Mucosa of descending colon (tissue), 3 donors: ENCODE results near the gene ADAMTS13. TPM values are rescaled to one million over a fixed set of nuclear protein-coding genes. Genes with fewer than 3 reads are reported as not detected.
A peak's percentile ranks its signal among the peaks of the same experiment; 100 is the strongest.

Experiments
- ATAC-seq: fragments of 200-7000 bp; cut with Tn5 transposase; one replicate; pipeline ENCODE4 v1.9.1; 2020; ENCODE audit warnings: mild to moderate bottlenecking, moderate library complexity
- DNase-seq, 3 donors: peaks; one replicate each; pipeline ENCODE4 v3.0.0-alpha.2; 2020
- H3K36me3 ChIP-seq: fragments of 200-600 bp; one replicate; pipeline ENCODE4 v1.8.0; 2021; ENCODE audit warnings: low read depth, mild to moderate bottlenecking
- H3K4me1 ChIP-seq: fragments of 200-600 bp; one replicate; pipeline ENCODE4 v1.8.0; 2021; ENCODE audit warnings: low read depth, mild to moderate bottlenecking
- H3K4me3 ChIP-seq: fragments of 200-600 bp; one replicate; pipeline ENCODE4 v1.8.0; 2021; ENCODE audit warnings: mild to moderate bottlenecking
- H3K9me3 ChIP-seq: fragments of 200-600 bp; one replicate; pipeline ENCODE4 v1.8.0; 2021; ENCODE audit warnings: mild to moderate bottlenecking
- CTCF ChIP-seq: fragments of 200-600 bp; IDR thresholded peaks from one replicate; pipeline ENCODE4 v1.8.0; 2022; ENCODE audit warnings: antibody characterized with exemption, mild to moderate bottlenecking
- intact Hi-C, 2 donors: fragments of 100-400 bp; cut with DNase I in 1 of 2; cut with micrococcal nuclease in 1 of 2; formaldehyde crosslinking; loops; one replicate each; pipeline versions ENCODE4 v1.11.0 to v1.11.1; 2022; cut with DNase I, micrococcal nuclease
- total RNA-seq, 3 donors: library from RNA; stranded (reverse); fragmentation: NEBNext Ultra II Directional in 2 of 3; extraction: Animal tissue kit (Norgen Biotek cat#: 25700) in 2 of 3; gene quantifications; one replicate each; pipeline versions ENCODE4 v1.2.1 to v1.2.4, GENCODE V29; 2021 to 2023
- donor health status: DM: no; HTN: no; CAD: no; lungs with moderate emphysema.
- donor health status: DM: no; HTN: no; CAD: no.
- donor health status: DM: no; HTN: yes; CAD: no.

The ADAMTS13 gene
- total RNA-seq, 3 donors from 2014 or later = 3.3 to 5.0 (median 3.6) TPM

GRCh38 chr9:133468374-133468773 is 46.2 kb downstream of the ADAMTS13 start:
- H3K4me1 ChIP-seq = peaks cover 22% of the 10 kb centered on the region
- intact Hi-C loops = no loop called here
- no peaks in the 10 kb centered on the region for H3K9me3 ChIP-seq
- DNase-seq (no peak), ATAC-seq (no peak)
- H3K4me3 ChIP-seq = no peak overlapping the region
- no peaks in the 10 kb centered on the region for H3K36me3 ChIP-seq
- TF ChIP-seq CTCF = no peak

GRCh38 chr9:133468777-133469421 is 46.7 kb downstream of the ADAMTS13 start:
- no peak overlapping the region for H3K4me3 ChIP-seq
- DNase-seq (peak in 2 of 3 donors; percentile 30 to 50), ATAC-seq (no peak)
- no peaks in the 10 kb centered on the region for H3K9me3 ChIP-seq
- no peak for TF ChIP-seq CTCF
- no peaks in the 10 kb centered on the region for H3K36me3 ChIP-seq
- peaks cover 22% of the 10 kb centered on the region for H3K4me1 ChIP-seq
- intact Hi-C loops = no loop called here

GRCh38 chr9:133470427-133470924 is 48.3 kb downstream of the ADAMTS13 start:
- peaks cover 22% of the 10 kb centered on the region for H3K4me1 ChIP-seq
- peak in 2 of 3 donors; percentile 42 to 53 for DNase-seq
- intact Hi-C loops = no loop called here
- TF ChIP-seq CTCF = no peak
- H3K36me3 ChIP-seq = no peaks in the 10 kb centered on the region
- peak; percentile 36 for ATAC-seq
- no peaks in the 10 kb centered on the region for H3K9me3 ChIP-seq
- no peak overlapping the region for H3K4me3 ChIP-seq

GRCh38 chr9:133470988-133471387 is 48.8 kb downstream of the ADAMTS13 start:
- Histone ChIP-seq H3K4me3 (no peak overlapping the region), H3K9me3 (no peaks in the 10 kb centered on the region), H3K4me1 (peaks cover 22% of the 10 kb centered on the region), H3K36me3 (no peaks in the 10 kb centered on the region)
- DNase-seq = no peak
- ATAC-seq = peak; percentile 38
- intact Hi-C loops = no loop called here
- TF ChIP-seq CTCF = no peak

- intact Hi-C loops = no loop called here
- peak in 1 of 3 donors; percentile 60 for DNase-seq
- no peak for TF ChIP-seq CTCF
- H3K4me1 ChIP-seq = peaks cover 22% of the 10 kb centered on the region
- no peaks in the 10 kb centered on the region for H3K36me3 ChIP-seq
- ATAC-seq = peak; percentile 57
- H3K9me3 ChIP-seq = no peaks in the 10 kb centered on the region
- no peak overlapping the region for H3K4me3 ChIP-seq
These were observed 49.5 kb downstream of the ADAMTS13 start for GRCh38 chr9:133471551-133472276.
